Mucosa of descending colon (tissue), 3 donors: Measurements from ENCODE around the gene FOXC2. TPM values are rescaled to one million over a fixed set of nuclear protein-coding genes. Genes with fewer than 3 reads are reported as not detected.

Source experiments
- ATAC-seq: fragments of 200-7000 bp; cut with Tn5 transposase; one replicate; pipeline ENCODE4 v1.9.1; 2020; ENCODE audit warnings: mild to moderate bottlenecking, moderate library complexity
- DNase-seq, 3 donors: peaks; one replicate each; pipeline ENCODE4 v3.0.0-alpha.2; 2020
- H3K36me3 ChIP-seq: fragments of 200-600 bp; one replicate; pipeline ENCODE4 v1.8.0; 2021; ENCODE audit warnings: low read depth, mild to moderate bottlenecking
- H3K4me1 ChIP-seq: fragments of 200-600 bp; one replicate; pipeline ENCODE4 v1.8.0; 2021; ENCODE audit warnings: low read depth, mild to moderate bottlenecking
- H3K4me3 ChIP-seq: fragments of 200-600 bp; one replicate; pipeline ENCODE4 v1.8.0; 2021; ENCODE audit warnings: mild to moderate bottlenecking
- H3K9me3 ChIP-seq: fragments of 200-600 bp; one replicate; pipeline ENCODE4 v1.8.0; 2021; ENCODE audit warnings: mild to moderate bottlenecking
- CTCF ChIP-seq: fragments of 200-600 bp; IDR thresholded peaks from one replicate; pipeline ENCODE4 v1.8.0; 2022; ENCODE audit warnings: antibody characterized with exemption, mild to moderate bottlenecking
- intact Hi-C, 2 donors: fragments of 100-400 bp; cut with DNase I in 1 of 2; cut with micrococcal nuclease in 1 of 2; formaldehyde crosslinking; loops; one replicate each; pipeline versions ENCODE4 v1.11.0 to v1.11.1; 2022; cut with DNase I, micrococcal nuclease
- total RNA-seq, 3 donors: library from RNA; stranded (reverse); fragmentation: NEBNext Ultra II Directional in 2 of 3; extraction: Animal tissue kit (Norgen Biotek cat#: 25700) in 2 of 3; gene quantifications; one replicate each; pipeline versions ENCODE4 v1.2.1 to v1.2.4, GENCODE V29; 2021 to 2023
- donor health status: DM: no; HTN: no; CAD: no; lungs with moderate emphysema.
- donor health status: DM: no; HTN: no; CAD: no.
- donor health status: DM: no; HTN: yes; CAD: no.

Gene FOXC2
- total RNA-seq, 3 donors from 2014 or later: 0.23 to 0.67 (median 0.51) TPM

- DNase-seq (no peak), ATAC-seq (no peak)
- H3K4me3 ChIP-seq: no peak overlapping the region
- no peaks in the 10 kb centered on the region for H3K36me3 ChIP-seq
- no peaks in the 10 kb centered on the region for H3K9me3 ChIP-seq
- no peak for TF ChIP-seq CTCF
- no peaks in the 10 kb centered on the region for H3K4me1 ChIP-seq
- intact Hi-C loops: no loop called here
Observed at GRCh38 chr16:86595983-86596605, 29.5 kb downstream of the FOXC2 start.

- no peak for TF ChIP-seq CTCF
- ATAC-seq: no peak
- intact Hi-C loops: no loop called here
- no peak for DNase-seq
- no peaks in the 10 kb centered on the region for H3K36me3 ChIP-seq
- no peaks in the 10 kb centered on the region for H3K4me1 ChIP-seq
- no peaks in the 10 kb centered on the region for H3K9me3 ChIP-seq
- no peak overlapping the region for H3K4me3 ChIP-seq
Observed at GRCh38 chr16:86597126-86597879, 30.7 kb downstream of the FOXC2 start.

GRCh38 chr16:86597880-86598606, 31.4 kb downstream of the FOXC2 start:
- no peak overlapping the region for H3K4me3 ChIP-seq
- no peaks in the 10 kb centered on the region for H3K4me1 ChIP-seq
- TF ChIP-seq CTCF: no peak
- ATAC-seq (no peak), DNase-seq (no peak)
- no peaks in the 10 kb centered on the region for H3K9me3 ChIP-seq
- intact Hi-C loops: no loop called here
- H3K36me3 ChIP-seq: no peaks in the 10 kb centered on the region

GRCh38 chr16:86598607-86599565, 32.3 kb downstream of the FOXC2 start:
- DNase-seq (no peak), ATAC-seq (no peak)
- intact Hi-C loops: no loop called here
- H3K4me1 ChIP-seq: no peaks in the 10 kb centered on the region
- no peak overlapping the region for H3K4me3 ChIP-seq
- no peak for TF ChIP-seq CTCF
- no peaks in the 10 kb centered on the region for H3K36me3 ChIP-seq
- H3K9me3 ChIP-seq: no peaks in the 10 kb centered on the region

GRCh38 chr16:86601356-86601755, 34.7 kb downstream of the FOXC2 start:
- ATAC-seq (no peak), DNase-seq (no peak)
- no peaks in the 10 kb centered on the region for H3K9me3 ChIP-seq
- H3K4me3 ChIP-seq: no peak overlapping the region
- intact Hi-C loops: no loop called here
- no peak for TF ChIP-seq CTCF
- no peaks in the 10 kb centered on the region for H3K4me1 ChIP-seq
- no peaks in the 10 kb centered on the region for H3K36me3 ChIP-seq
